Frontal cortex (tissue), 4 donors: Measurements from ENCODE around the gene LCE2C. TPM values are rescaled to one million over a fixed set of nuclear protein-coding genes. Genes with fewer than 3 reads are reported as not detected.
A peak's percentile ranks its signal among the peaks of the same experiment; 100 is the strongest.
"Not testable (repeated sequence)": the region's sequence is repeated elsewhere in the genome, so short reads cannot be mapped to it uniquely, and the experiment has no call there.

Experiments used
- DNase-seq, 2 donors: peaks; one replicate each; pipeline ENCODE4 v3.0.0; 2012; ENCODE audit warnings: low spot score in 2 of 2
- FAIRE-seq: peaks from 2 replicates; lab custom pipeline; 2012; peaks lifted over from hg19 to GRCh38; lab: Jason Lieb, UNC
- total RNA-seq: library from RNA; depleted of rRNA; stranded (reverse); fragments of >200 nt; gene quantifications from one replicate; pipeline ENCODE4 v1.2.3, GENCODE V29; 2014
- donor health status: control.
- donor health status: control.
- donor health status: control.

Gene LCE2C, protein sequence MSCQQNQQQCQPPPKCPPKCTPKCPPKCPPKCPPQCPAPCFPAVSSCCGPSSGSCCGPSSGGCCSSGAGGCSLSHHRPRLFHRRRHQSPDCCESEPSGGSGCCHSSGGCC
- total RNA-seq, result not detected

DNA sequence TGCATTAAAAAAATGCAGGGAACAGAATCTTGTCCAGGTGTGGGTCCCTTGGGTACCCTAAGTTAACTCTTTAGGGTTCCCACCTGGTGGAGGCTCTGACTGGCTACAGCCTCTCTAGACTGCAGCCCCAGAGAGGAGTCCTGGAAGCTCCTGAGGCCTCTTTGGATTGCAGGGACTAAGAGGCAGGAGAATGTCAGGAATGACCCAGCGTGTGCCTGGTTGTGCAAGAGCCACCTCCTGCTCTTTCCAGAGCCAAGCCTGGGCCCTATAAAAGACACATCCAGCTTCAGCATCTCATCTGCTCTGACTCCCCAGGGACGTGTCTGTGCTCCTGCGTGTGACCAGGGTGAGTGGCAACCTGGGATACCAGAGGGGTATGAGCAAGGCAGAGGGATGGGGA, at the start of gene LCE2C:
Gene LCE2C (plus strand): TSS at position 297 of the 400 bp plus-strand sequence. CDS start 737 bp downstream, outside the sequence.
- not testable (repeated sequence) for FAIRE-seq, DNase-seq

DNA sequence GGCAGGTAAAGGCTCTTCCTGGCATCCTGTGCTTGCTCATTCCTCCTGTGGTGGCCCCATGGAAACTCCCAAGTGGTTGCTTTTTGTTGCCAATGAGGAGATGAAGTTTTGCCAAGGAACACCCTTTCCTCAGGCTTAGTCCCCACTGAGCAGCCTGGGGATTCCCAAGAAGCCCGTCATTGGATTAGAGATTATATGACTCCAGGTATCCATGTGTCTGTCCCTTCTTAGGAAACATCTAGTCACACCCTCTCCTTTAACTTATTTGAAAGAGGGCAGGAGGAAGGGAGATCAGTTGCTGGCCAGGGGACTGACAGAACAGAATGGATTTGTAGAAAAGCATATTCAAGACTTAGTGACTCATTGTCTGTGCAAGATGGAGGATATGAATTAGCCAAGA, 48.3 kb upstream of the LCE2C start:
- DNase-seq, result no peak
- no peak for FAIRE-seq

DNA sequence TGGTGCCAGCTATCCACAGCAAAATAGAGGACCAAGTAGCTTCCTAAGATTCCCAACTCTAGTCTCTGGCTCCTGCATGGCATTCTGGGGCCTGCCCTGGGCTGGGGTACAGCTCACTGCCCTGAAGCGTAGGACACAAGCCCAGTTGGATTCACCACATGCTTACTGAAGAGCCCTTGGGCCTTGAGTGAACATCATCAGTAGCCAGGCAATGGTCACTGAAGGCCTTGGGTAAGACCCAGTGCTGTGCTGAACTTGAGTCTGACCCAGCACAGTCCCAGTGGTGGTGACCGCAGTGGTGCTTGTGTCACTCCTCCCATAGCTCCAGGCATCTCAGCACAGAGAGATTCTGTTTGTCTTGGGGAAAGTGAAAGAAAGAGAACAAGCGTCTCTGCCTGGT, 44.5 kb upstream of the LCE2C start:
- FAIRE-seq (no peak), DNase-seq (no peak)

DNA sequence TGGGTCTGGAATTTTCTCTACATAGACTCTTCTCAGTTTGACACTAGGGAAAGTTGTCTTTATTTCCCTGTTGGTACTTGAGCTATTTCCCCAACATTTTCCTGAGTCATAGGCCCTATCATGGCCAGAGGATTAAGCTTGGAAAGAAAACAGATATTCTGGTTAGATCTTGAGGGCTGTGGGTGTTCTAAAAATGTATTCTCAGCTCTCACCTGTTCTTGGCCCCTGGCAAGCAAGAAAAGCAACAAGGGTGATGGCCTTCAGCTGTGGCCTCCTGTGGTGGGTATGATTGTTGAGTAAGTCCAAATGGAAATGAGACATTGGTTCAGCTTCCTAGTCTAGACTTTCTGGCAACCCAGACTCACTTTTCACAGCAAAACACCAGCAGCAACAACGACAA, 34.7 kb upstream of the LCE2C start:
- FAIRE-seq (no peak), DNase-seq (no peak)

DNA sequence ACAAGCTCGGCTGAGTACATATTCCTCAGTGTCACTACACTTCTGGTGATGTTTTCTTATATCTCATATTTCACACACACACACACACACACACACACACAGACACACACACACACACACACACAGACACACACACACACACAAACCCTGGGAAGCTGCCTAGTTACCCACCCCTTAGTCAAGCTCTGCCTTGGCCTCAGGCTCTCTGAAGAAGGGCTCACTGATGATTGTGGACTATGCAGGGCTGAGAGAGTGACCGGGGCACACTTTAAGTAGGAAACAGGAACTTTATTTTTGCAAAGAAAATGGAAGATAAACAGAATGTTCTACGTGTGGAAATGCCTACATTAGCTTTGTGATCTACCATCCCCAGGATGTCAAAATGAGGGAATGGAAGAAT, 31.1 kb upstream of the LCE2C start:
- FAIRE-seq (no peak), DNase-seq (no peak)

DNA sequence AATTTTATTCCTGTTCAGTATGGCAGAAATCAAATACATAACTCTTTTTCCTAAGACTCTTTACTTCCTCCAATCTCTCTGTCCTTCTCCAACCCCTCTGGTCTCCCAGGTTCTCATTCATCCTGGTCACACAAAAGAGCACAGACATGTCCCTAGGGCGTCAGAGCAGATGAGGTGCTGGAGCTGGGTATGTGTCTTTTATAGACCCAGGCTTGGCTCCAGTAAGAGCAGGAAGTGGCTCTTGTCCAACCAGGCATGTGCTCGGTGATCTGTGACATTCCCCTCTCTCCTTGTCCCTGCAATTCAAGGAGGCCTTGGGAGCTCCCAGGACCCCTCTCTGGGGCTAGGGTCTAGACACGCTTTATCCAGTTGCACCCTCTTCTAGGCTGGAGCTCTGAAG, 29.9 kb upstream of the LCE2C start:
- FAIRE-seq (no peak), DNase-seq (no peak)

DNA sequence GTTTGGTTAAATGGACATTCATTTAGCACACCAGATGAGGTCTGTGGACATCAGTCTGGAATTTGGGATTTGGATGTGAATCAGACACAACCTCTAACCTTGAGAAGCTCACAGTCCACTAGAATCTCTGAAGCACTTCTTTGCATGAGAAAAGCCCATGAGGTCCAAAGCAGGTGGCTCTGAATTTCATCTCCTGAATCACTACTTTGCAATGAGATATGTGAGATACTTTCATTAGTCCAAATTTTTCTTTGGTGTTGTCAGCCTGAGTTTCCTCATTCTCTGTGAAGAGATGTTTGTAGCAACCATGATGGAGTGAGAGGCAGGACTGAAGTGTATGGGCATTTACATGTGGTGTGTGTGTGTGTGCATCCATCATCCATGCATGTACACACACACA, 28.4 kb upstream of the LCE2C start:
- DNase-seq (no peak), FAIRE-seq (no peak)

DNA sequence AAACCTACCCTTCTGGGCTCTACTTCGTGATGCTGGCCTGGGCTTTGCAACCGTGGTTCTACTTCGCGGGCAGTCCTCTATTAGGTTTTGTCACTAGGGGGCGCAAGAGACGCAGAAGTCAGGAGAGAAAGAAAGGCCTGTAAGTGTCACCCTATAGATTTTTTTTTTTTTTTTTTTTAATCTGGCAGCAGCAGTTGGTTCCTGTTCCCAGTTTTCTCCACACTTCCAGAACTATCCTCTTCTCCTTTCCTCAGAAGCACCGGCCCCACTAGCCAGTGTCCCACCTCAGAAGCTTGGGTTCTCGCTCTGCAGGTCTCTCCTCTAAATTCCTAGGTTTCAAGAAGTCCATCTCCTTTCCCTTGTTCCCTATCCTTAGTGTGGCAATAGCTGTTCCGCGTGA, 21.0 kb upstream of the LCE2C start:
- DNase-seq (no peak), FAIRE-seq (no peak)

DNA sequence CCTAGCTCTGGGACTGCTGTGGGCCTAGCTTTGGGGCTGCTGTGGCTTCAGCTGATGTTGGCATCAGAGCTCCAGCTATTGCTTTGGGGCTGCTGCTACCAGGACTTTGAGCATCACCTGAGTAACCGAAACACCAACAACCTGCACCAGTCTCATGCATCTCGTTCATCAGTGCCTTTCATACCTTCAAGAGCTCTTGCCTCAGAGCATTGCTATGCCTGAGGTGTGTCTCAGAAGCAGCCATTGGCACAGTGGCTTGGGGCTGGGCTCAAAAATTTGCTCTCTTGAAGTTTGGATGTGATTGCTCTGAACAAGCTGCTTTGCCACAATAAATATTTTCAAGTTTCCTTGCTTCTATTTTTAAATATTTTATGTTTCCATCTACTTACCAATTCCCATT, 18.6 kb upstream of the LCE2C start:
- FAIRE-seq, result no peak

DNA sequence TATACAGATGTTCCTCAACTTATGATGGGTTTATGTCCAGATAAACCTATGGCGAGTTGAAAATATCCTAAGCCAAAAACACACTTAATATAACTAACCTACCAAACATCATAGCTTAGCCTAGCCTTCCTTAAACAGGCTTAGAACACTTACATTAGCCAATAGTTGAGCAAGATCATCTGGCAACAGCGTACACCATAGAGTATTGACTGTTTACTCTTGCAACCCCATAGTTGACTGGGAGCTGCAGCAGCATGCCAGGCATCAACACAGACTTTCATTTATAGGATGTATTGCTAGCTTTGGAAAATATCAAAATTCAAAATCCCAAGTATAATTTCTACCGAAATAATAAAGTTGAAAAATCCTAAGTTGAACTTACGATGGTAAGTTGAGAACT, 17.4 kb upstream of the LCE2C start:
- DNase-seq, result no peak
- no peak for FAIRE-seq

More for the DNA sequence above, 18.6 kb upstream of the LCE2C start:
- no peak for DNase-seq

DNA sequence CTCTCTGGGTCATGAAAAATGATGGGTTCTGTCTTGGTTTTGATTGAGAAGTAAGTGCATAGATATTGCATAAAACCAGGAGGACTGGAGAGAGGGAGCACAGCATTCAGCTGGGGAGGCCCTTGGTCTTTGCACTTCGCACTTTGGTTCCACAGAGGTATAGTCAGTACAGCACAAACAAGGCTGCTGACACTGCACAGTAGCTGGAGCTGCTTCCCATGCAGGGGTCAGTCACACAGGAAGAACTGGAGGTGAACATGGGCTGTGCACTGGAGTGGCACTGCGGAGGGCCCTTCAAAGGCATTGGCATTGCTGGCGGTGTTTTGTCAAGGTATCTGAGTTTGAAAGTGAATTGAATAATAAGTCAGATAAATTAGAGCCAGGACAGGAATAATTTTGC, 16.4 kb upstream of the LCE2C start:
- DNase-seq (no peak), FAIRE-seq (no peak)

DNA sequence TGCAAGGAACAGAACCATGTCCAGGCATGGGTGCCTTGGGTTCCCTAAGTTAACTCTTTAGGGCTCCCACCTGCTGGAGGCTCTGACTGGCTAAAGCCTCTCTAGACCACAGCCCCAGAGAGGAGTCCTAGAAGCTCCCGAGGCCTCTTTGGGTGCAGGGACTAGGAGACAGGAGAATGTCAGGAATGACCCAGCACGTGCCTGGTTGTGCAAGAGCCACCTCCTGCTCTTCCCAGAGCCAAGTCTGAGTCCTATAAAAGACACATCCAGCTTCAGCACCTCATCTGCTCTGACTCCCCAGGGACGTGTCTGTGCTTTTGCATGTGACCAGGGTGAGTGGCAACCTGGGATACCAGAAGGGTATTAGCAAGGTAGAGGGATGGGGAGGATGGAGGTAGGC, 12.0 kb upstream of the LCE2C start, which contains the start of gene LCE2D:
Gene LCE2D (plus strand): TSS at position 283 of the 400 bp plus-strand sequence. CDS start 726 bp downstream, outside the sequence.
- DNase-seq (no peak), FAIRE-seq (no peak)

DNA sequence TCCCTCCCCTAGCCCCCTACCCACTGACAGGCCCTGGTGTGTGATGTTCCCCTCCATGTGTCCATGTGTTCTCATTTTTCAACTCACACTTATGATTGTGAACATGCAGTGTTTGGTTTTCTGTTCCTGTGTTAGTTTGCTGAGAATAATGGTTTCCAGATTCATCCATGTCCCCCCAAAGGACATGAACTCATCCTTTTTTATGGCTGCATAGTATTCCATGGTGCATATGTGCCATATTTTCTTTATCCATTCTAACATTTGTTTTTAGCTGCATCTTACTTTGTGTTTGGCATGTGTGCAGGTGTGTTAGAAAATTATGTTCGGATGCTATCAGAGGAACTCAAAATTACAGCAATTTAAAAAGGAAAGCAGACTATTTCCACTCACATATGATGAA, 8.9 kb upstream of the LCE2C start:
- DNase-seq, FAIRE-seq: not testable (repeated sequence)

DNA sequence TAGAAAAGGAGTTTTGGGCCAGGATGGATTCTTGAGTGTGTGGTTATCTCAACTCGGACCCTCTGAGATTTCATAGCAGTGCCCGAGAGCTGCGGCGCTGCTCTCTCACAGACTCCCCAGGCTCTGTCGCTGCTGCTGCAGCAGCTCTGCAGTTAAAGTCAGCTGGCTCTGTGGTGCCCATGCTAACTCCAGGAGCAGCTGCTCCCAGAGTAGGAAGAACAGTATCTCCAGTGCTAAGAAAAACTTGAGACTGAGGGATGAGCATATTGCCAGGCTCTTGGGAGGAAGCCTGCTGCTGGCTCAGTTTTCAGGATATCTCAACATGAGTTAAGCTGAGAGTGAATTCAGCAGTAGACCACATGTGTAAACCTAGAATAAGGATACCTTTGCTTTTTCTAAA, 7.4 kb upstream of the LCE2C start:
- DNase-seq (peak in 1 of 2 donors; percentile 15), FAIRE-seq (no peak)

DNA sequence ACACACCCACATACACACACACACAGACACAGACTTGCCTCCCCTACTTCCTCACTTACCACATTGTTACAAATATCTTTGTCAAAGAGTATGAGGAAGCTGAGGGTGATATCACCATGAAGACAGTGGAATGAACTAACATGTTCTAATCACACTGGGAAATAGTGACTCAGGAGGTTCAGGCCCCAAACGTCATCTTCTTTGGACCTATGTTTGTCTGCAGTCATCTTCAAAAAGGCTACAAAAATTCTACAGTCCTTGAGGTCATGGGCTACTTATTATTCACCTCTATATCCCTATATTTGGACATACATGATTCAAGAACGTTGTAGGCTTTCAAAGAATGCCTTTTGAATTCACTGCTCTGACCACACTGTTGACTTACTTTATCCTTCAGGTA, 2.1 kb upstream of the LCE2C start:
- DNase-seq (no peak), FAIRE-seq (no peak)

DNA sequence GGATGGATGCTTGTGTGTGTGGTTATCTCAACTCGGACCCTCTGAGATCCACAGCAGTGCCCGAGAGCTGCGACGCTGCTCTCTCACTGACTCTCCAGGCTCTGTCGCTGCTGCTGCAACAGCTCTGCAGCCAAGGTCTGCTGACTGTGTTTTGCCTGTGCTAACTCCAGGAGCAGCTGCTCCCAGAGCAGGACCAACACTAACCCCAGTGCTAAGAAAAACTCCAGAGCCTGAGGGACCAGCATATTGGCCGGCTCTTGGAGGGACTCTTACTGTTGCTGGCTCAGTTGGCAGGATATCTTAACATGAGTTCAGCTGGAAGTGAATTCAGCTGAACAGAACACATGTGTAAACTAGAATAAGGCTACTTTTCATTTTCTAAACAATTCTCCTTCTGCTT, 4.4 kb downstream of the LCE2C start:
- DNase-seq (no peak), FAIRE-seq (no peak)

DNA sequence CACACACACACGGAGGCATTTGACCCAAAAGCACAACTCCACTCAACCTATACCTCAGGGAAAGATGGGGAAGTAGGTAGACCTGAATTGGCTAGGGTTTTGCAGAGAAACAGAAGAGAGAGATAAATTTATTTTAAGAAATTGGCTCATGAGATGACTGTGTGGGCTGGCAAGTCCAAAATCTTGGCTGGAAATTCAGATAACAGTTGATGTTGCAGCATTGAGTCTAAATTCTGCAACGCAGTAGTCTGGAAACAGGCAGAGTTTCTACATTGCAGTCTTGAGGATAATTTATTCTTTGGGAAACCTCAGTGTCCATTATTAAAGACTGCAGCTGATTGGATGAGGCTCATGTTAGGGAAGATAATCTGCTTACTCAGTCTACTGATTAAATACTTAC, 6.5 kb downstream of the LCE2C start:
- FAIRE-seq (no peak), DNase-seq (no peak)

DNA sequence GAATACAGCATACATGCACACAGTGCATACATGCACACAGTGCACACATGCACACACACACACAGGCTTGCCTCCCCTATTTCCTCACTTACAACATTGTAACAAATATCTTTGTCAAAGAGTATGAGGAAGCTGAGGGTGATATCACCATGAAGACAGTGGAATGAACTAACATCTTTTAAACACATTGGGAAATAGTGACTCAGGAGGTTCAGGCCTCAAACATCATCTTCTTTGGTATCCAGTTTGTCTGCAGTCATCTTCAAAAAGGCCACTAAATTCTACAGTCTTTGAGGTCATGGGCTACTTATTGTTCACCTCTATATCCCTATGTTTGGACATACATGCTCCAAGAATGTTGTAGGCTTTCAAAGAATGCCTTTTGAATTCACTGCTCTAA, 8.8 kb downstream of the LCE2C start:
- DNase-seq (no peak), FAIRE-seq (no peak)

DNA sequence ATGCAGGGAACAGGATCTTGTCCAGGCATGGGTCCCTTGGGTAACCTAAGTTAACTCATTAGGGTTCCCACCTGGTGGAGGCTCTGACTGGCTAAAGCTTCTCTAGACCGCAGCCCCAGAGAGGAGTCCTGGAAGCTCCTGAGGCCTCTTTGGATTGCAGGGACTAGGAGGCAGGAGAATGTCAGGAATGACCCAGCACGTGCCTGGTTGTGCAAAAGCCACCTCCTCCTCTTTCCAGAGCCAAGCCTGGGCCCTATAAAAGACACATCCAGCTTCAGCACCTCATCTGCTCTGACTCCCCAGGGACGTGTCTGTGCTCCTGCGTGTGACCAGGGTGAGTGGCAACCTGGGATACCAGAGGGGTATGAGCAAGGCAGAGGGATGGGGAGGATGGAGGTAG, 10.7 kb downstream of the LCE2C start, which contains the start of gene LCE2B:
Gene LCE2B (plus strand): TSS at position 301 of the 400 bp plus-strand sequence. CDS start 721 bp downstream, outside the sequence.
- not testable (repeated sequence) for FAIRE-seq

DNA sequence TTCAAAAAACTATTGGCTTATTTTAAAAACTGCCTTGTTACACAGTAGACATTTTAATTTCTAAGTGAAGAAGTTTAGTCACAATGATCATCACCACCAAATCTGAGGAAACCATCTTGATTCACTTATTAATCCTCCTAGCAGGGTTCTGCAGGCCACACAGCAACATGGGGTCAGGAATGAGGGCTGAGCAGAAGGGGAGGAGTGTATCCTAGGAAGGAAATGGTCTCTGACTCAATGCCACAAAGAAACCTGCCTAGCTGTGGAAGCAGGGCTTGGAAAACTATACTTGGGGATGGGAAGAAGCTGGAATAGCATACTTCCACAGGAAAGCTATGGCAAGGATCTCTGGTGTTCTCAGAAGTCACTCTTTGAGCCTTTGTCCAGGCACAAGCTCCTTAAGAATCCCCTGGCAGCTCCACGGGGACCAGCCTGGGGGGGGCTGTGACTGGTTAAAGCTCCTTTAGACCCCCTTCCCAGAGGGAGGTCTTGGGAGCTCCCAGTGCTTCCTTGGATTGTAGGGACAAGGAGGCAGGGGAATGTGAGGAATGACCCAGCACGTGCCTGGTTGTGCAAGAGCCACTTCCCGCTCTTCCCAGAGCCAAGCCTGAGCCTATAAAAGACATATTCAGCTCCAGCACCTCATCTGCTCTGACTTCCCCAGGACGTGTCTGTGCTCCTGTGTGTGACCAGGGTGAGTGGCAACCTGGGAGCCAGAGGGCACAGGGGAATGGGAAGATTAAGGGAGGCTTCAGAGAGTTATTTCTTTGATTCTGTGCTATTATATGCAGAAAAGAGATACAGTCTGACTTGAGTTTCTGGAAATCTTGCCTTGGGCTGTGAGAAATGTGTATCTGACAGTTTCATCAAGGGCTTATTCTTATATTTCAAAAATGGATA, 22.9 kb downstream of the LCE2C start, which contains the start of gene LCE2A:
Gene LCE2A (plus strand): TSS at position 645 of the 900 bp plus-strand sequence. CDS start 557 bp downstream, outside the sequence.
- DNase-seq (no peak), FAIRE-seq (no peak)

More for the DNA sequence above, 10.7 kb downstream of the LCE2C start, which contains the start of gene LCE2B:
- DNase-seq, result not testable (repeated sequence)

DNA sequence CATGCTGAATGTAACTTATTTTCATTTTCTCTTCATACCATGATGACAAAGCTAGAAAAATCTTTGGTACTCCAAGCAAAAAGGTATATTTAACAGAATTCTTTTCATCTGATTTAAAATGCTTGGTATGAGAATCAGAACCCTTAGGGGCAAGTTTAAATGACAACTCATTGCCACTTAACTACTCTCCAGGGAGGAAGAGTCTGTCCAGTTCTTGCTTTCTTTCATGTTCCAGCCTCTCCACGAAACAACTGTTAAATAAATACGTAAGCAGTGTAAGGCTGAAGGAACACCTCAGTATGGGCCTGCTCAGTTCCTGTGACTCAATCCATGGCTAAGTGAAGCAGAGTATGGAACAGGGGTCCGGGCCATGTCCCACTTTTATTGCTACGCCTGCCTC, 24.7 kb downstream of the LCE2C start:
- no peak for DNase-seq
- no peak for FAIRE-seq
